Activated CD4-positive, alpha-beta T cell treated with anti-CD3 and anti-CD28 coated beads for 4 hours (primary cell): ENCODE data around the gene KIAA1549.
A peak's percentile ranks its signal among the peaks of the same experiment; 100 is the strongest.

ENCODE experiments used
- DNase-seq, 2 donors: peaks; one replicate each; pipeline ENCODE4 v3.0.0-alpha.2; 2020

The KIAA1549 gene

DNA sequence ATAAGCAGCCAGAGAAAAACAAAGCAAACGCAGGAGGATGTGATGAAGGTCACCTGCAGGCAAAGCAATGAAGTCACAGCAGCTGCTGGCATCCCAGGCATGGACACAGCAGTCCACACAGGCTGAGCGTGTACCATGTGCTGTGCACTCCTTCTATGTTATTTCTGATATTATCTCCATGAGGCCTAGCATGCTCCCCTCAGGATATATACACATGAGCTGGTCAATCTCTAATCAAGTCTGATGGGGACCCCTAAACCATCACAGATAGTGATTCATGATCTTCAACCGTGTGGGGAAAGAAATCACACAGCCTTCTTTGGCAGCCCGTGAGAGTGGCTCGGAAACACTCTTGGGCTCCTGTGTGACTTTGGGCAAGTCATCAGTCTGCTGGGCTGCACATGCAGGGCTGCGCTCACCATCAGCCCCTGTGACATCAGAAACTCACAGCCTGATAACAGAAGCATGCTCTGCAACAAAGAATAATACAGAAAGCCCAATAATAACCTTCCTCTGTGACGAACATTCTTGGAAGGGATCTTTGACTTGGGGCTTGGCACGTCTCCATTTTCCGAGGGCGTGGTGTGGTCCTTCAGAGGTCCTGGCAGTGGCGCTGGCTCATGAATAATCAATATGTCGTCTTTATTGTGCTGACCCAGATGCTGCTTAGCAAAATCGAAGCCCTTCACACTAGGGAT is 100.2 kb downstream of the KIAA1549 start:
- no peak for DNase-seq

DNA sequence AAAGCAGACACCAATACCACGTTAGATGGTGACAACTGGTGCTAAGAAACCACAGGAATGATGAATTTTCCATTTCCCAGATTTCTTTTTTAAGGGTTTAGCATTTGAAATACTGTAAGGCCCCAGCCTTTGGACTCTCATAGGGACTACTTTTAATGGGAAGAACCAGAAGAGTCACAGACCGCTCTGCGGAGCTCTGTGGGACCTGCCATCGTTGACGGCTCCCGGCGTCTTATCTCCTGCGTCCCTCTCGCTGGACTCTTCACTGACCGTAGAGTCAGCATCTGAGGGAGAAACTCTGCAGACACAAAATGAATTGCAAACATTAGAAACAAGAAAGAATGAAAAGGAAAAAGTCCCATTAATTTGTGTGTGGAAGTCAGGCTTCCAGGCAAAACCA is 101.8 kb downstream of the KIAA1549 start:
- no peak for DNase-seq

DNA sequence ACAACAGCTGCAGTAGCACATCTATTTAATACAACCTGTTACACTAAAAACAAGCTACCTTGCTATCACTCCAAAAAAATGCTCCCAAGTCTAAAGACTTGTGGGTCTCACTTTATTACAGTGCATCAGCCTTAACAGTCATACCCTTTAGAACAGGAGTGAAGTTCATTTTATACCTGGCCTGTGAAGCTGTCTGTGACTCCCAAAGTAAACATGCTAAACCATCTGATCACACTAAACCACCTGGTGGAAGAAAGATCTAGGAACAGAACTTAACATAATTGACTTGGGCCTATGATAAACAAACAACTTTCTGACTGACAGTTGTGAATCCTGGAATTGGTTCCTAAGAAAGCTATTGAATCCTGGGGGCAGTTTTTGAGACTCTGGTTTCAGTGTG is 102.3 kb downstream of the KIAA1549 start:
- DNase-seq: no peak

DNA sequence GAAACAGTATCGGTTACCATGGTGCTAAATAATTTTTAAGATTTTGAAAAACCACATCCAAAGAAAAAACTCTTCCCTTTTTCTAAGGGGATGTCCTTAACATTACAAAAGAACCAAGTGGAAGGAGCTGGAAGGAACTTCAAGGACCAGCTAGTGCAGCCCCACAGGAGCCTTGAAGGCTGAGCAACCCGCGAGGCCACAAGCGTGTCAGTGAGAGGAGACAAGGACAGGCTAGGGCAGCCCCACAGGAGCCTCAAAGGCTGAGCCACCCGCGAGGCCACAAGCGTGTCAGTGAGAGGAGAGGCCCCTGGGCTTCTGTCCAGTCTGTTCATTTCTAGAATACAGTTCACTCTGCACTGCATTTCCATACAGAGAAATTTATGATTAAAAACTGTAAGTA is 103.1 kb downstream of the KIAA1549 start:
- DNase-seq: no peak

DNA sequence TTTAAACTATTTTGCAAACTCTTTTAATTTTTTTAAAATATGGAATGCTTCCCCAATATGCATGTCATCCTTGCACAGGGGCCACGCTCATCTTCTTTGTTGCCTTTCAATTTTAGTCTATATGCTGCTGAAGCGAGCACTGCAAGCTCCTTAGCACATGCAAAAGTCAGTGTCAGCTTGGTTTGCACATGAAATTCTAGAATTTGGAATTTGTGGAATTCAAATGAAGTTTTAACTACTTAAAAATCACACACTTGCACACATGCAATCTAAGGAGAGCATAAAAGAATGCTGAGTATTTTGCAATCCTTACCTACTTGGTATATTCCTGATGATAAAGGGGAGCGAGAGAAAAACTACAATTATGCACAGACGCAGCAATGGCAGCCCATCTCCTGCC is 104.9 kb downstream of the KIAA1549 start:
- no peak for DNase-seq

GRCh38 chr7:138875794-138876193 is 105.4 kb downstream of the KIAA1549 start:
- DNase-seq: peak; percentile 58 to 62

DNA sequence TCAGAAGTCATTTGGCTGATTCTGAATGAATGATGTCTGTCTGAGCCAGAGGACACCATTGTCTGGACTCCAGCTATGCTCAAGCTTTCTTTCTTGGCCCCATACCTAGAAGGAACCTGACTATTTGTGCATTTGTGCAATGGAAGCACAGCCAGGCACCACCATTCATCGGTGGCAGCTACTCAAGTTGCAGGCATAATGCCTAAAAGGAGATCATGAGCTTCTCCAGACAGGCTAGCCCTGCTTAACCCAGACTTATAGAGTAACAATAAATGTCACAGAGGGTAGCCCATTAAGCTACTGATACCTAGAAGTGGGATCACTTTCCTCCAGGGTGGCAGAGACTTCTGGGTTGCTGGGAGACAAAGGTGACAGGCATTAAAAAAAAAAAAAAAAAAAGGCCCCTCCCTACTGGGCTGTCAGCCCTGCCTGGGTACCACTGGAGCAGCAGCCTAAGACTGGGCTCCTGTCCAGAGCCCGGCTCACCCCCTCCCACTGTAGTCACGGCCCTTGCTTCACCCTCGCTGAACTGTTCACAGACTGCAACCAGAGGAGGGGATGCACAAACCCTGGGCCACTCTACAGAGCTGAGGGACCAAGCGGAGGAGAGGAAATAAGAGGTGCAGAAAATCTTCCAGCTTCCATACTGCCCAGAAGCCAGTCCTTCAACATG is 107.8 kb downstream of the KIAA1549 start:
- DNase-seq: no peak

- DNase-seq: no peak
Observed at GRCh38 chr7:138872576-138872975, 108.6 kb downstream of the KIAA1549 start.

DNA sequence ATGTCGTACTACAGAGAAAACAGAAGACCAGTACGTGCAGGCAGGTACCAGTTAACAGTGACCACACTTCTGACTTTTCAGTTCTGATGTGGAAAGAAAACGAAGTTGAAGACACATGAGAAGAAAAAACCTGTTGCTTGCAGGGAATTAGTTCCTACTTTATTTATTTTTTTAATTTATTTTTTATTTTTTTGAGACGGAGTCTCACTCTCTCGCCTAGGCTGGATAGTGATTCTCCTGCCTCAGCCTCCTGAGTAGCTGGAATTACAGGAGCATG is 109.4 kb downstream of the KIAA1549 start:
- DNase-seq: no peak

DNA sequence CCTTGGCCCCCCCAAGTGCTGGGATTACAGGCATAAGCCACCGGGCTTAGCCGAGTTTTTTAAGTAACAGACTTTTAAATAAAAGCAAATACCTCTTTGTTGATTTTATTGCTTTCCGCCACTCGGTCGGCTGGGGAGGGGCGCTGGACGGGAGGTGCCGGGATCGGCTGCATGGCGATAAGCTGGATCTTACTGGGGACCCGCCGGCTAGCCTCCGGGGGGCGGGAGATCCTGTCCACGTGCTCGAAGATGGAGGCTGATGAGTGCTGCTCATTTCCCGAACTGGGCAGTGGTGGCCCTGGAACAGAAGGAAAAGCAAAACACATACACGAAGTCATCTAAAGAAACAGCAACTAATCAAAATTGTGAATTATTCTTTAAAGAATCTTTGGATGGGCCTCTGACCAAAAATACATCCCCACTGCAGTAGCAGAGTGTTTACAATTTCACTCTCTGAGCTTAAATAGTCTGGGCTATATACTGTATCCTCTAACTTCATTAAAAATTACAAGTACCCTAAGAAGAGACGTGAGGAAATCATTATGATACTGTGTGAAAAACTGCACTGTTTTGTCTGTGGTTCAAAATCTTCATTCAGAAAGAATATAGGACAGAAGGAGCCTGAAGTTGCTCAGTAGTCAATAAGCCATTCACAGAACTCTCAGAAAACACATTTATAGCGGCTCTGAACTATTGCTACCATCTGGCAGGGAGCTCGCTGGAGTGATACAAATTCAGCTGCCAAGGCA is 110.0 kb downstream of the KIAA1549 start:
- DNase-seq: no peak

- no peak for DNase-seq
Observed at GRCh38 chr7:138869353-138869752, 111.8 kb downstream of the KIAA1549 start.

DNA sequence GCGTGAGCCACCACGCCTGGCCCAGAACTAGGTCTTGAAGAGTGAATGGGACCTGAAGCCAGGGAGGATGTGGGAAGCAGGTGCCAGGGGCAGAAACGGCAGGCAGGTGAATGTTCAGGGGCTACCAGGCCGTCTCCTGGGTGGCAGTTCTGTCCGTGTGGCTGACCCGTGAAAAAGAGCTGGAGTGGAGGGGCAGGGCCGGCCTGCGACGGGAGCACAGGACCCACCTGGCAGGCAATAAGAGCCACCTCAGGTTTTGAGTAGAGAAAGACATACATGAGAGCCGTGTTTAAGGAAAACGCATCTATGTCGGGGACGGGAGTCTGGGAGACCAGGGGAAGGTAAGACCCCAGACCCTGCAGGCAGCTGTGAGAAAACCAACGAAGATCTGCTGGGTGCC is 112.5 kb downstream of the KIAA1549 start:
- no peak for DNase-seq

DNA sequence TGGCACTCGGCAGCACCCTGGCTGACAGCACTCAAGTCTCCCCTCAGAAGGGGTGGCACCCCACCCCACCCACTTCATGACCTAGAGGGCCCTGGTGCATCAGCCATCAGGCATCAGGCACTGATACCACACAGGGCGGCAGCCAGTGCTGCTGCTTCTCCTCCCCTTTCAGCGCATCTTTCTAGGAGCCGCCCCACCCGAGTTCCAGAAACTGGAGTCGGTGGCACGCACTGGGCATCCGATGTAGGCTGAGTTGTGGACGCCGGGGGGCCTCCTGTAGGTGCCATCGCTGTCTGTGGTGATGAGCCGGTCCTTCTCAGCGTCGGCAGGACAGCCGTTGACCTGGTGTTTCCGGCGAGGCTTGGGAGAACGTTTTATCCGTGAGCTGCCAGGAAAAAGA is 113.4 kb downstream of the KIAA1549 start:
- DNase-seq: no peak

DNA sequence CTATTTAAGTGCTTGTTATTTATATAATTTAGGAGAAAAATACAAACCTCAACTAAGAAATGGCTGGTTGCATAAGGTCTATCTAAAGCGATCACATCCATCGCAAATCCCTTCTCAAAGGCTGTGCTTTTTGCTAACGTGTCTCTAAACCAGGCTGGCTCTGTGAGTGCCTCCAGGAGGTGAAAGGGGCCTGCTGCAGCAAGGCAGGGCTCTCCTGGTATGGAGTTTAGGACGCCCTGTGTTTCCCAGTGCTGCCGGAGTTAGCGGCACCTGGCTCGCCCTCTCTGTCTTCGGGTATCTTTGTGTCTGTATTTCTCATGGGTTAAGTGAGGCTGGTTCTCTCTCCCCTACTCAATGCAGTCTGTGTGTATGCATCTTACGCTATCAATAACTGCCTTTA is 114.8 kb downstream of the KIAA1549 start:
- no peak for DNase-seq

DNA sequence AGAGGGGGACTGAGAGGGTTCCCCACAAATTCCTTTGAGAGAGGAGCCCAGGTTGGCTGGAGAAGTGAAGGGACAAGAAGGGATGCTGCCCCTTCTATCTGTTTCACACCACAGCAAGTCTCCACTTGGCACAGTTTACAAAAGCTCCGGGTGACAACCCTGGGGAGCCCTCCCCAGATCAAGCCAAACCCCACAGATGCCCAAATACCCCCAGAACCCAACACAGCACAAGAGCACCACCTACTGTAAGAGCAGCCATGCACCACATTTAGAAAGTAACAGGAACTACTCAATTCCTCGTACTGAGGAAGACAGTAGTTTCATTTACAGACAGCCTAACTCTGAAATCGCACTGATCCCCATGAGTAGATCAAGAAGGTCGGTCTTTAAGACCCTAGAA is 115.3 kb downstream of the KIAA1549 start:
- DNase-seq: peak; percentile 40 to 45

DNA sequence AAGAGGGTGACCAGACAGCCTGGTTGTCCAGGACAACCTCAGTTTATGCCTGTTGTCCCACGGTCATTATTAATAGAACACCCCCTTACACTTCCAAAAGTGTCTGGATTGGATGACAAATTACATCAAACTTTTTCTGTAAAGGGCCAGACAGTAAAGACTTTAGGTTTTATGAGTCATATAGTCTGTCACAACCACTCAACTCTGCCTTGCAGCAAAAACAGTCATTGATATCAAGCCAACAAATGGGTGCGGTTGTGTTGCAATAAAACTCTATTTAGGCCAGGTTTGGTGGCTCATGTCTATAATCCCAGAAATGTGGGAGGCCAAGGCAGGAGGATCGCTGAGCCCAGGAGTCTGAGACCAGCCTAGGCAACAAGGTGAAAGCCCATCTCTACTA is 116.5 kb downstream of the KIAA1549 start:
- no peak for DNase-seq

- DNase-seq: no peak
Observed at GRCh38 chr7:138863931-138864330, 117.3 kb downstream of the KIAA1549 start.

- DNase-seq: no peak
Observed at GRCh38 chr7:138861051-138861450, 120.1 kb downstream of the KIAA1549 start.

DNA sequence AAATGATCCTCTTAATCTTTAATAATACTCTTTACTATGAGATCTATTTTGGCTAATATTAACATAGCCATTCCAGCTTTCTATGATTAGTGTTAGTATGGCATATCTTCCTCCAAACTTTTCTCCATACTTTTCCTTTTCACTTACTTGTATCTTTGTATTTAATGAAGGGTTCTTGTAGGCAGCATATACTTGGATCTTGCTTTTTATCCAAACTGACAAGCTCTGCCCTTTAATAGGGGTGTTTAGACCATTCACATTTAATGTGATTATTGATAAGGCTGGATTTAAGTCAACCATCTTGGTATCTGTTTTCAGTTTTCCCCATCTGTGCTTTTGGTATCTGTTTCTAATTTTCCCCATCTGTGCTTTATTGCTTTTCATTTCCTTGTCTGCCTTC is 123.5 kb downstream of the KIAA1549 start:
- DNase-seq: no peak

DNA sequence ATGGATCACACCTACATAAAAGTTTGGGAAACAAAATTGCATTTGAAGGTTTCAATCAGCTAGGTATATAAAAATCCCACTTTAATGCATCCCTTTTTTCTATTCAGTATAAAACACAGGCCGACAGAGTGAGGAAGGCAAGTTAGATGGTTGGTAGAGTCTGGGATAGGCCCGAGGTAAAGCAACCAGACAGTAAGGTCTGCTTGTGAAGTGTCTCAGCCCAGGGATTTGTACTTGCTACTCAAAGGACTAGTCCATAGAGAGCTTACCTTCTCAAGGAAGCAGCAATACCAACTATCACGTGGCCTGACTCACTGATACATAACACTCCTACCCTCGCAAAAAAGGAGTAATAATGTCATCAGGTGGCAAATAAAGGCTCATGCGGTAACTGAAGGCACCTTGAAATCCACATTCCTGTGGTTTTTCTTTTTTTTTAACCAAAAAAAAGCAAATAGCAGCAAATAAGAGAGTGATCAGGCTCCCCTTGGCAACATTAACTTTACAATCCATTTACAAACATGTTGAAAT is 127.0 kb downstream of the KIAA1549 start:
- DNase-seq: no peak

GRCh38 chr7:138853448-138853847 is 127.7 kb downstream of the KIAA1549 start:
- no peak for DNase-seq

DNA sequence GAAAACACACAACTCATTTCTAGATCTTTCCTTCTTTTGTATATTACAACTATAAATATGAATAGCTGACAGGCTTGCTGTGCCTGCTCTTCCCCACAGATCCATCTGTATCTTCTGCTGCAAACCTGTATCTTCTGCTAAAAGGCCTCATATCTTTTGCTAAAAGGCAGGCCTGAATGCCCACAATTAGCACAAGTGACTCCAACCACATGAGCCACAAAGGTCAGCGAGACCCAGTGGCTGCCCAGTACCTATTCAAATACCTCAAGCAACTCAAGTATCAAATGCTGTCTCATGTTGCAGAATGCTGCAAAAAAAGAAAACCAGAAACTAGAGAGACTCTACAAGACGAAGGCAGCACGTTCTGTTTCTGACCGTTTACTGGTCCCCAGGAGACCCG is 128.7 kb downstream of the KIAA1549 start:
- DNase-seq: no peak

DNA sequence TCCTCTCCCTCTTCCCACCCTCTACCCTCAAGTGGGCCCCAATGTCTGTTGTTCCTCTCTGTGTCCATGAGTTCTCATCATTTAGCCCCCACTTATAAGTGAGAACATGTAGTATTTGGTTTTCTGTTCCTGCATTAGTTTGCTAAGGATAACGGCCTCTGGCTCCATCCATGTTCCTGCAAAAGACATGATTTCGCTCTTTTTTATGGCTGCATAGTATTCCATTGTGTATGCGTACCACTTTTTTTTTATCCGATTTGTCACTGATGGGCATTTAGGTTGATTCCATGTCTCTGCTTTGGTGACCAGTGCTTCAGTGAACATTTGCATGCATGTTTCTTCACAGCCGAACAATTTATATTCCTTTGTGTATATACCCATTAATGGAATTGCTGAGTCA is 131.5 kb downstream of the KIAA1549 start:
- DNase-seq: no peak
